GM19025 (cell line): ENCODE results near the gene NHLH2.

Source experiments
- ATAC-seq: cut with Tn5 transposase; IDR thresholded peaks from one replicate; pipeline ENCODE4 v1.9.1; 2021; ENCODE audit warnings: mild to moderate bottlenecking, low read depth, moderate library complexity; ENCODE audit not compliant: unreplicated experiment

NHLH2 gene

DNA sequence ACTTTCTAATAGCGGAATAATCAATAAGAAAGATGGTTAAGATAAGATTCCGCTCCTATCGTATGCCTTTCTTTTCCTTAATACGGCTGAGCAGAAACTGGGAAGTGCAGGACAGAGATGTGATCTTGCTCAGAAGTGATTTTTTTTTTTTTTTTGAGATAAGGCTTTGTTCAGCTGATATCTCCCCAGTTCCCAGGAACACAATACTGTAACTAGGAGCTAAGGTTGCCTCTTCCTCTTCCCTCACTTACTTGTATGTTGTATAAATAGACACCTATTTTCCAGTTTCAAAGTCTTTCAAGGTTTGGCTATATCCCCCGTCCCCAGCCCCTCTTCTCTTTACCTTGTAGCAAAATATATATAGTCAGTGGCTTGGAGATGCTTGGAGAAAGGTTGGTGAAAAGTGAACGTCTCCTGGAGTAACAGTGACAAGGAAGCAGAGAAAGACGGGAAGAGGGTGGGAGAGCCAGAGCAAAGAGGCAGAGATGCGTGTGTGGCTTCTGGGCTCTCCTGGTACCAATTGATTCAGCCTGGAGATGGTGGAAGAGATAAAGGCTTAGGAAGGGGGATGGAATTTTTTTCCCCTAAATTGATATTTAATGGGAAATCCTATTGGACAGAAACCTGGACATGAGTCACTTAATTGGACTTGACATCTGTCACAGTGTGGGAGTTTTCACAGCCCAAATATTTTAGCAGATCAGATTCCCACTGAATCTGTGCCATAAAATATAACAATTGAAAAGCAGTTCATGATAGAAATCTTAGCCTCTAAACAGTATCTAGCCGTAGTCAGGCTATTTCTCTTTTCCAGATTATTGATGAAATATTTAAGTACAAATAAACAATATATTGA is at the start of gene NHLH2:
NHLH2 (minus strand) TSS at position 522 of the 856 bp plus-strand sequence. CDS start 2,754 bp downstream, outside the sequence.
- no peak for ATAC-seq

DNA sequence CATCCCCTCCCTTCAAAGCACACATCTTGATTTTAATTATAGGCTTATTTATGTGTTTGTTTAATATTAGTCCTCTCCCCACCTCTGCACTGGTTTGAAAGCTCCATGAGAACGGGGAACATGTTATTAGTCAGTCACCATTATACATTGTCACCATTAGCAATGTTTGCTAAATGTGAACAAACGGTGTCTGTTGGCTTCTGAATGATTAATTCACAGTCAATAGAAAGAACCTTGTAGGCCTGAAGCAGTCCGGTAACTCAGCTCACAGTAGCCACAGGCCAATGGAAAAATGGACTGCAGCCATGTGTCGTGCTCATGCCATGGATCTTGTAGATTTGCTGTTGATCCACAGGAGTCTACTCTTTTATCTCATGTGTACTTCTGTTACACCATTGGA is 49.7 kb upstream of the NHLH2 start:
- no peak for ATAC-seq

DNA sequence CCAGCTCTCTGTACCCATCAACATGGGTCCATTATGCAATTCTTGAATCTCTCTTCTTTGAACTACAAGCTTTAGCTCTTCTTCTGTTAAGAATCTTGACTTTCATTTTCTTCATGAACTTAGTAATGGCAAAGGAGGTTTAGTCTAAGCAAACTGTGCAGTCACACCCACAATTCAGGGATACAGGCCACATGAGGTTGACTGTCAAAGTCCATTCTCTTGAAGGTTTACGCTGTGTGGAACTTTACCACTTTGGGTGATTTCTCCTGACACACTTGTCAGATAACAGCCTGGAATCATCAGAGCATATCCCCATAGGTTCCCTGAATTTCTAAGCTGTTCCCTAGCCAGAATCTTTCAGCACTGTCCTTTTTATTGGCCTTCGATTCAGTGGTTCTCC is 48.0 kb upstream of the NHLH2 start:
- no peak for ATAC-seq

DNA sequence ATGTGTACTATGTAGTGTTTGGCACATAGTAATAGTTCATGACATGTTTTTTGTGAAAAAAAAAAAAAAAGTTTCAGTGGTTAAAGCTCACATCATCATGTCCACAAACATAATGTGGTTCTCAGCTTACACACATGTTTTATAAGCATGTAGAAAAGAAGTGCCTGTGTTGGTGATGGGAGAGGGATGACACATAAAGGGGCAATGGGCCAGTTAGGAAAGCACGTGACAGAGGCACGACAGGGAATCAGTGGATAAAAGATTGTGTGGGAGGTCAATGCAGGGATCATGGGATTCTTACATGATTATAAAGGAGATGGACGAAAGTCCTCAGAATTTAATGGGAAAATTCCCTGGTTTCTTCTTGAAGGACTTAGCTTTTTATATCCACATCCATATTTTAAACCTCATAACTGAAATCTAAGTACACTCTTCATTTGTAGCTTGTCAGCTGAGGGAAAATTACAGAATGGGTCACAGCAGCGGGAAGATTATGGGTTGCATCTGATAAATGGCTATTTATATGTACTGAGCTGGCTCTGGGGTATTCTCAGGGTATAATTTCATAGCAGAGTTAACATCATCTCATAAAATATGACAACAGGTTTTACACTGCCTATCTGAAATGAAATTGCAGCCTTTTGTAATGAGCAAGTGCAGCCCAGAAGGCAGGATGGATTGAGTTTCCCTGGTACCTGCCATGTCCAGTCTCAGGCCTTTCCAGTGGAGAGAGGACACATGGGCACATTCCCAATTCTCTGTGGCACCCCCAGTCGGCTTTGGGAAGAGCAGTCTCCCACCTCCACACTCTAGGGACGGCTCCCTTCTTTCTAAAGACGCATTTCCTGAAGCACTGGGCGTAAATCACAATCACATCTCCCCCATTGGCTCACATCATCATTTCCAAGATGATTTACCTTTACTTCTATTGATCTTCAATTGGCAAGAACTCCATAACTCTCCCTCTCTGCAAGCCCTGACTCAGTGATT is 42.3 kb upstream of the NHLH2 start:
- ATAC-seq: no peak

DNA sequence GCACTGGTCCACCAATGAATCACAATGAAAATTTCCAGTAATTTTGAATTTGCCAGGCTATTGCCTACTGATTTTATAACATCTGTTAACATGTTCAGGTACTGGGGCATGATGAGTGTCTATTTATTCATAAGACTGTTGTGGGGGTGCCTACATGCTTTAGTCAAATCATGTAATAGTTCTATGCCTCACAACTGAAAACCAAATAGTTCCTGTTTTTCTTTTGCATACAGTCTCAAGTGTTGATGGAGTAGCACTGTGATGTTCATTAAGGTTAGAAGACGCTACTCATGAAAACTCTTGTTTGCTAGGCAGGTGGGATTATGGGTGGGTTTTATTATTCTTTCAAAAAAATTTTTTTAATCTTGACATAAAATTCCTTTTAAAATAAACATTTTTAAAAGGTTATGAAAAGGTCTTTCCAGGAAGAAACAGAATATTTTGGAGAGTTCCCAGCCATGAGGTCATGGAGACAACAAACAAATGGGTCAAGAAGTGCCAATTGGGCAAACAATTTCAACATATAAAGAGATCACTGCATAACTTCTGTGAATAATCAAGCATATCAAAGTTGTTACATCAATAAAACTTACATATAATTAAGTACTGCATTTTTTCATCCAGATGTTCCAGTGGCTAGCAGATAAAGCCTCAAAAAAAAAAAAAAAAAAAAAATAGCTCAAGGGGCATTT is 40.2 kb upstream of the NHLH2 start:
- no peak for ATAC-seq

DNA sequence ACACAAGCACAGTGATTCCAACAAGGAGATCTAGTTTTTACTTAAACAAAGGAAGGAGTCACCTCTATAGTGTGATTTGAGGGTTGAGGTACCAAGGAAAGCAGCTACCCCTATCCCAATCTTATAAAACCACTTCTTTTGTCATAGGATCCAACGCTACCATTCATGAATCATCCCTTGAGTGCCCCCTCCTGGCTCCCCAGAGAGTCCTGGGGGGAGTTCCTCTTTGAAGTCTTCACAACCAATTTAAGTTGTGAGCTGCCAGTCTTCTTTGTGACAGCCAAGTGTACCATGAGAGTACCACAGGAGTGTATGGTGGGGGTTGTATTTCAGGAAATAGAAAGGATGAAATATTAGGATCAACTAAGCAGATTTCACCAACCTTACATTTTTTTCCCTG is 39.1 kb upstream of the NHLH2 start:
- ATAC-seq: no peak

DNA sequence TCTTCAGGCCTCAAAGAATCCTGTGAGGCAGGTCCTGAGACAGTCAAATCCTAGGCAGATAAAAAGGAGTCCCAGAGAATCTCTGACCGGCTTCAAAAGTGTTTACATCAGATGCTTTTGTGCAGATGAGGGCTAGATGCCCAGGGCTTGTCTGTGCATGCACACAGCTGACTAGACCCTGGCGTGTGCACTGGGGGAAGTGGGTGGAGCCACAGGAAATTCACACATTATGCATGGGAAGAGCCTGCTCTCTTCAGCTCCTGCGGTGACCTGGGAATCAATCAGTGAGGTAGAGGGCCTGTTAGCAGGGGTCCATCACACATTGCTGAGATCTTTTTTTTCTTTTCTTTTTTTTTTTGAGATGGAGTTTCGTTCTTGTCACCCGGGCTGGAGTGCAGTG is 36.6 kb upstream of the NHLH2 start:
- no peak for ATAC-seq

DNA sequence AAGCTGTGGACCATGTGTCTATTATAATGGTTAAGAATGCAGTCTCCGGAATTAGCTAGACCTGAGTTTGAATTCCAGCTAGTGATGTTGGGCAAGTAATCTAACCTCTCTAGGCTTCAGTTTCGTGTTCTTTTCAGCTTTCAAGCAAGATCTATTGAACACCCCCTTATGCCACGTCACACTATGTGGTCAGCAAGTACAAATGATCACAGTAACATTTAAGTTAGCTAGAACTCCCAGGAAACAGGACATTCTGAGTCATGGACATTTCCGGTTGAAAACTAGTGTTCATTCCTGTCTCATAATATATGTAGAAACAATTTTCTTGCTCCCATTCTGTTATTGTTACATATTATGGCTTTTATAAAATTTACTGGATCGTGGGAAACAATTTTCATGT is 34.0 kb upstream of the NHLH2 start:
- ATAC-seq: no peak

DNA sequence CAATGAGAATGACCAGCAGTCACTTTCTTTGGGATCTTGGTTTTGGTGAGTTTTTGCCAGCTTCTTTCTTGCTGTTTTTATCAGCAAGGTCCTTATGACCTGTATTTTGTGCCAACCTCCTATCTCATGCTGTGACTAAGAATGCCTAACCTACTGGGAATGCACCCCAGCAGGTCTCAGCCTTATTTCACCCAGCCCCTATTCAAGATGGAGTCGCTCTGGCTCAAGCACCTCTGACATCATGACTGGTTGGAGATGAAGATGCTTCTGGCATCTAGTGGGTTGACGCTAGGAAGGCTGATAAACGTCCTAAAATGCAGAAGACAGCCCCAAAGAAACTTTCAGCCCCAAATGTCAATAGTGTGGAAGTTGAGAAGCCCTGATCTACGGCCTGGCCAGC is 33.6 kb upstream of the NHLH2 start:
- ATAC-seq: no peak

DNA sequence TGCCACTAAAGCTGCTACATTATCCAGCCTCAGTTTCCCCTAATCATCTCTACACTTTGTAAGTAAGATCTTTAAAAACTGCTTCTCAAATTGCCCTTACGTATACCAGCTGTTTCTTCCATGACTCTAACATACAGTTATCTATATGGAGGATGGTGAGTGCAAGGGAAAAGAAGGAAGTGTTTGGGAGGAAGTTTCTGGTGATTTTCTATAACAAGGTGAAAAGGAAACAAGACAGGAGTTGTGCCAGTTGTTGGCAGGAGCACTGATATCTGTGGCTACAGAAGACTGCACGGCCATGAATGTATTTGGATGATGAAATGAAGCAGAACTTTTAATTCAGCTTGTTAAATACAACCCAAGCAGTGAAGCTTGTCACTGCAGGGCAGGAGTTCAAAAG is 32.3 kb upstream of the NHLH2 start:
- ATAC-seq: no peak

DNA sequence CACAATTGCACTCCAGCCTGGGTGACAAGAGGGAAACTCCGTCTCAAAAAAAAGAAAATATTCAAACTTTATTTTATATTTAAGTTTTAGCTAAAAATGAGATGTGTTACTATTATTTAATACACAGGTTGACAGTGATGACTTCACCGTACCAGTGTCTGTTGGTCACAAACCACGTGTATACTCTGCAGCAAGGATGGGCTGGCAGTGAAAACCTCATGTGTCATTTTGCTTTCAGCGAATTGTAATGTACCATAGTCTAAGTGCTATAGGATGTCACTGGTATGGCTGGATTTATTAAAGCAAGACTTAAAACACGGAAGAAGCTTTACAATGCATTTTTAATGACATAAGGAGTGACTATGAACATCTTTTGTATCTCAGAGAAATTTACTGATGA is 28.1 kb upstream of the NHLH2 start:
- no peak for ATAC-seq

DNA sequence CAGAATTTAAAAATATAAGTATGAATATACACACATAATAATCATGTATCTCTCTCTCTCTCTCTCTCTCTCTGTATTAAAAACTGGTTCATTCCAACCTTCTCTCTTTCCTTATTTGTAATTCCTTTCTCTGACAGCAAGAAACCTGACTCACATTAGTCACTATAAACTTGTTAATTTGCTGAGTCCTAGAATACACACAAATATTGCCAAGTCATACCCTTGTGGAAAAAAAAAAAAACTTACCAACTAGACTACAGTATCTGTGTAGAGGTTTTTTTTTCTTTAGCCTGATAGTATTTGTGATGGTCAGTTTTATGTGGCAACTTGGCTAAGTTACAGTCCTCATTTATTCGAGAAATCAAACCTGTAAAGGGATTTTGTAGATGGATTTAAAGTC is 26.3 kb upstream of the NHLH2 start:
- no peak for ATAC-seq

DNA sequence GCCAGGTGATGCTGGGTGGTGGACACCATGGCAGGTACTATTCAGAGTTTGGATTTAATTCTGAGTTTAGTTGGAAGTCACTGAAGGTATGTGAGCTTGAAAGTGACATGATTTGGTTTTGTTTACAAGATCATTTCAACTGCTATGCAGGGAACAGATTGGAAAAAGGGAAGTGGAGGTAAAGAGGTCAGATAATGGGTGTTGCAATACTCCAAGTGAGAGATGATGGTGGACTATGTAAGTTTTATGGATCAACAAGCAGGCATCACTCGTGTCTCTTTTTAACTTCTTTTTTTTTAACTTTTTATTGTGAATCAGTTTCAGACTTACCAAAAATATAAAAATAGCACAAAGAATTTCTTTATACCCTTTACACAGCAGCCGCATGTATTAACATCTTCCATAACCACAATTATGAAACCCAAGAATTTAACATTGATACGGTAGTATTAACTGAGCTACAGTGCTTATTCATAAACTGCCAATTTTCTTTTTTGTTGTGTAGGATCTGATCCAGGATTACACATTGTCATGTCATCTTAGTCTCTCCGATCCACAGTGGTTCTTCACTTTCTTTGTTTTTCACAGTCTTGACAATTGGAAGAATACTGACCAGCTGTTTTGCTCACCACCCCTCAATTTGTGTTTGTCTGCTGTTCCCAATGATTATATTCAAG is 24.9 kb upstream of the NHLH2 start:
- ATAC-seq: no peak

DNA sequence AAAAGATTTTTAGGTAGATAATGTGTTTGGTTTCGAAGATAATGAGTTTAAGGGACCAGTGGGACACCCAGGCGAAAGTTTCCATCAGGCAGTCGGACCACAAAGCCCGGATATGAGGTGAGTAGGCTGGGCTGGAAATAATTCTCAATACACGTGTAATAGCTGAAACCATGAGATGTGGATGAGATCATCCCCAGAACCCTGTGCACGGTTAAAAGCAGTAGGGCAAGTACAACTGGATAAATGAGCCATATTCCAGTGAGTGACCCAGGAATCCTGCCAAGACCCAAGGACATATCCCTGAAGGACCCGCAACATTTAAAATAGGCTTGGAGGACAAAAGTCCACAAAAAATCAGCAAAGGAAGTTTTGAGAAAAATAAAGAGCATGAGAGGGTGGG is 21.5 kb upstream of the NHLH2 start:
- no peak for ATAC-seq

DNA sequence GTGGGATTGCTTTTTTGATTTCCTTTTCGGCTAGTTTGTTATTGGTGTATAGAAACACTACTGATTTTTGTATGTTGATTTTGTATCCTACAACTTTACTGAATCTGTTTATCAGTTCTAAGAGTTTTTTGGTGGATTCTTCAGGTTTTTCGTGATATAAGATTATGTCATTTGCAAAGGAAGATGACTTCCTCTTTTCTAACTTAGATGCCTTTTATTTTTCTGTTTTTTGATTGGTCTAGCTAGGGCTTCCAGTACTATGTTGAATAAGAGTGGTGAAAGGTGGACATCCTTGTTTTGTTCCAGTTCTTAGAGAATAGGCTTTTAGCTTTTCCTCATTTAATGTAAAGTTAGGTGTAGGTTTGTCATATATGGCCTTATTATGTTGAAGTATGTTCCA is 13.1 kb upstream of the NHLH2 start:
- ATAC-seq: no peak

DNA sequence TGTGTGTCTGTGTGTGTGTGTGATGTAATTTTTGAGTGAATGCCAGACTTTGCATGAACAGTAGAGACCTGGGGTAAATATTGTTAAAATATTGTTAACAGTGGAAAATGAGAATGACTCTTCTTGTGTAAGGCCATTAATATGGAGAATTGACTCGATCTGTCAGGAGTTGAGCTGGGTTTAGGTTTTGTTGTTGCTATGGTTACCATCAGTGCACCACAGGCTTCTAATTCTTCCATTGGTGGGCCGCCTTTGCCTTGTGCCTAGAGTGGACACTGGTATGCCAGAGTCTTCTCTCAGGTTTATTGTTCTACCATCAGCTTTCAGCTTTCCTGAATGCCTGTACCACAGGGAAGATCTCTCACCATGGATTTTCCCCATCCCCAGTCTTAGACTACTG is 10.0 kb upstream of the NHLH2 start:
- ATAC-seq: no peak

DNA sequence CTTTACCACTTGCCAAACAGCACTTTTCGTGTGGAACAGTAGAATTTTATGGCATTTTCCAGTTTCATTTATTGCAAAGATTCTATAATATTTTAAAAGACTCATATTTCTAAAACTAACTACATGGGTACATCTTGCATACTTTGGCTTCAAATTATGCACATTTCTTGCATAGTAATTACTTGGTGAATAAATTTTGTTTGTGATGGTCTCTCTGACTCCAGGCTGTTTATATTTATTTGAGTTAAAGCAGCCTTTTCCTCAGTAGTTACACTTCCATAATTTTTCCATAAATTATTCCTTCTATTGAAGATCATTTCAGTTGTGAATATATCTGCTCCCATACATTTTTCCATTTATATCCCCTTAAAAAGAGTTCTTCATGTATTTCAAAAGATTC is 6.9 kb upstream of the NHLH2 start:
- no peak for ATAC-seq

DNA sequence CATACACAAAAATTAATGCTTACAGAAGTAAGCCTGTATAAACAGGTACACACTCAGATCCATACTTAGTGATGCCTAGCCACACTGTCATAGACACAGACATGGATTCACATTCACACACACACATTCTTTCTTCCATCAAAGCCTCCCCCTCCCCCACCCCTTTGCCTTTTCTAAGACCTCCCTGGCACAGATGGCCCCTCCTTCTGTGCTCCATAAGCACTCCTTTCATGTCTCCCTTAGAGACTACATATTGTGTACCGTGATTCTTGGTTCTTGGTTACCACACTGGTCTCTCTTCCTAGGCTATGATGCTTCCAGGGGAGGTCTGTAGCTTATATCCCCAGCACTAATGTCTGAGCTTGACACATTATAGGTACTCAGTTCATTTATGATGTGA is 2.0 kb upstream of the NHLH2 start:
- no peak for ATAC-seq

DNA sequence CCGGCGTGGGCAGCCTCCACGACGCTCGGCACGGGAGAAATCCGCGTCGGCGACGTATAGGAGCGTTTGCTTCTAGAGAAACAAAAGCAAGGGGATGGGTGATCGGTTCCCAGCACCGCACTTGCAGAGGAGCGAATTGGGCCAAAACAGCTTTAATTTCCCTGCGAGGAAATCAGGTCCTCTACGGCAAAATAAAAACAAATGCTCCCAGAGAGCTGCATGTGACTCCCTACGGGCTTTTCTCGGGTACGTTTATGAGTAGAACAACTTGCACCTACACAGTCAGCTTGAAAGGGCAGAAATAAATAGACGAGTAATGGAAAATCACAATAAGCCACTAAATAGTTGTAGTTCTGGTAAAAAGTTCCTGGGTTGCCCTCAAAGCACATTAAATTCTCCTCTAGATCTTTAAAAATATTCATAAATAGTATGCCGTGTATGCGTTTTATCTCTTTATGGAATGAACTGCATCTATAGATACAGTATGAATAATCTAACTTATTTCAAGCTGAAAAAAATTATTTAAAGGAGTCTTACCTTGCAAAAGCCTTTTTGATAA is 1.2 kb downstream of the NHLH2 start:
- ATAC-seq: no peak

DNA sequence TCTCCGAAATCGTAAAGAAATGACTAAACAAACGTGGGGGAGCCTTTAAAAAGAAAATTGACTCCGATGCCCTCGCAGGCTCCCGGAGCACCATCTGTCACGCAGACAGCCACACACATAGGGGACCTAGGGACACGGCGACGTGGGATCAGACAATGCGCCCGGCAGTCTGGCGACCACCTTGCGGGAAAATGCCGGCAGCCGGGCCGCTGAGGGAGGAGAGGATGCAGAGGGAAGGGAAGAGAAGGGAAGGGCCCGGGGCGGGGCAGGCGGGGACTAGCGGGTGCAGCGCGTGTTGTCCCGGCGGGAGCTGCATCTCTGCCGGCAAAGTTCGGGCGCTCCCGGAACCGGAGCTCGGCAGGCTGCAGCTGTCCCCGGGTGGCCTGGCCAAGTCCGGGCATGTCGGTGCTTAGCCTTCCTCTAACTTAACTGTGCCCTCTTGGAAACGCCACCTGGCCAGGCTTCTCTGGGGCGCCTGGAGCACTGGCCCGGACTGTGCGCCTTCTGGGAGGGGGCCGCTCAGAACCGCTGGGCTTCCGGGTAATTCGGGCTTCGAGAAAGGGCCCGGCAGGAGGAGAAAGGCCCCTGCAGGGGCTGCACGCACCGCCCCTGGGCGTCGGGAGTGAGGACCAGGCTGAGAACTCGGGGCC is 1.8 kb downstream of the NHLH2 start:
- no peak for ATAC-seq
